Measurements from ENCODE around the gene GRAP2.
A peak's percentile ranks its signal among the peaks of the same experiment; 100 is the strongest.
"Not testable (repeated sequence)": the region's sequence is repeated elsewhere in the genome, so short reads cannot be mapped to it uniquely, and the experiment has no call there.

The GRAP2 gene

DNA sequence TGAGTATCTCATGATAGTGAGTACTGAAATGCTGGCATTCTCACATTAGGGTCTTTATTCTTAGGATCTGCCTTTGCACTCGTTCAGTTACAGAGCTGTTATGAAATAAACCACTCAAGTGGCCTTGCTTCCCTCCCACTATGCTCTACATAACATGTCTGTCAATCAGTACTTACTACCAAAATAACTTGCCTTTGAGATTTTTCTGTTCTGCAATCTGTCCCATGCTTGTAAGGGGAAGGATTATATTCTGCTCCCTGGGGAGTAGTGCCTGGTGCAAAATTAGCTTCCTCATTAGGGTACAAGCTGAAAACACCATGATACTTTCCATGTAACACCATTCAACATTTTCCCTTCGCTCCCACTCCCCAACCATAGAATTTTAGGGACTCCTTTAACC lies 1.9 kb upstream of the GRAP2 start:
- DNase-seq = peak; percentile 82 to 93

DNA sequence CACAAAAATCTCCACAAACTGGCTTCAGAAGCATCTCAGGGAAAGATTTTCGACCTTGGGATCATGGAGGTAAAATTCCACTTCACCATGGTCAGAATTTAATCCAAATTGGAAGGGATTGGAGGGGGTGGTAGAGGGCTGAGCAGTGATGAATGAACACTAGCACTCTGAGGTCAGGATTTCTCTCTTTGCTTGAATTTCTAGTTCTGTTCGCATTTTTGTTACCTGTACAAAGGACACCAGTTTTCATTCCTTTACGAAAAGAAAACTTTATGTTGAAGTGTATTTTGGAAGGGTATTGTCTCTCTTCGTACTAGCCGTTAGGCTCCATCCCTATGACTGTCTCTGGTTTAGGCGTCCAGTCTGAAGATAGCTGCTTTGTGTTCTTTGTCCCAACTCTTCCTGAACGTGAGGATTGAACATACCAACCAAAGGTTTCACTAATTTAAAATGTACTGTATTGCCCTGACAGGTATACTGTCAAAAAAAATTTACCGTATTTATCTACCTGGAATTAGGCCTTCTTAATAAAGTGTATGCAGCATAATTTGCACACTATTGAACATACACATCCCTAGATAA lies 772 bp downstream of the GRAP2 start:
- DNase-seq = no peak

DNA sequence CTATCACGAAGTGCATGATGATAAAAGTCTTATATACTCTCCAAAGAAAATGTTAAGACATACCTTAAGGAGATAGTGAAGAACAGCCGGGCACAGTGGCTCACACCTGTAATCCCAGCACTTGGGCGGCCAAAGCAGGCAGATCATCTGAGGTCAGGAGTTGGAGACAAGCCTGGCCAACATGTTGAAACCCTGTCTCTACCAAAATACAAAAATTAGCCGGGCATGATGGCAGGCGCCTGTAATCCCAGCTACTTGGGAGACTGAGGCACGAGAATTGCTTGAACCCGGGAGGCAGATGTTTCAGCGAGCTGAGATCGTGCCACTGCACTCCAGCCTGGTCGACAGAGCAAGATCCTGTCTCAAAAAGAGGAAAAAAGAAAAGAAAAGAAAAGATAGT lies 3.1 kb downstream of the GRAP2 start:
- not testable (repeated sequence) for DNase-seq

DNA sequence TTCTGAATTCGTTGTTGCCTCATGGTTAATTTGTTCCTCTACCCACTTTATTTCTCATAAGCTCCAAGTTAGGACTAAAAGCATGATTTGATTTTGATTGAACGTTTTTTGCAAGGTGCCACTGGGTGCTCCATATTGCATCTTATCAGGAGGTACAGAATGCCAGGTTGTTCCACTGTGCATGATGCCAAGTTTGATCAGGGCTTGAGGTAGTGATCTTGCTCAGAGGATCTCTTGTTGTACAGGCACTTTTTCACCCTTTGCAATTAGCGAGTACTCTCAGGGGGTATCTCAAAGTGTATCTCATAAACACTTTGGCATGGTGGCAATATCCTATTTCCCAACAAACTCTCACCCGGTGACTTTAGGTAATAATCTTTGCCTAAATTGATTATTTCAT lies 4.0 kb downstream of the GRAP2 start:
- no peak for DNase-seq

DNA sequence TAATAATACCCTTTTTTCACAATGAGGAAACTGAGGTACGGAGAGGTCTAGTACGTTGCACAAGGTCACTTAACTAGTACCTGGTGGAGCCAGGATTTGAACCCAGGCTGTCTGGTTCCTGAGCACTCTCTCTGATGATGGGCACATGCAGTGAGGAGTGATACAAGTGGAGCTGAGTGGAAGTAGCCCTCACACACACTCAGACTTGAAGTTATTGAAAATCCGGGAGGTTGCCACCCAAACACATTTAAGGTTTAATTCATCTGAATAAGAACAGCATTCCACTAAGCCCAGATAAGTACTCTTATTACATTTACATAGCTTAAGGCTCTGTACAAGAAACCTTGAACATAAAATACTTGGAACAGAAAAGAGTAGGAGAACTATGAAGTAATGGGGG lies 4.8 kb downstream of the GRAP2 start:
- no peak for DNase-seq

DNA sequence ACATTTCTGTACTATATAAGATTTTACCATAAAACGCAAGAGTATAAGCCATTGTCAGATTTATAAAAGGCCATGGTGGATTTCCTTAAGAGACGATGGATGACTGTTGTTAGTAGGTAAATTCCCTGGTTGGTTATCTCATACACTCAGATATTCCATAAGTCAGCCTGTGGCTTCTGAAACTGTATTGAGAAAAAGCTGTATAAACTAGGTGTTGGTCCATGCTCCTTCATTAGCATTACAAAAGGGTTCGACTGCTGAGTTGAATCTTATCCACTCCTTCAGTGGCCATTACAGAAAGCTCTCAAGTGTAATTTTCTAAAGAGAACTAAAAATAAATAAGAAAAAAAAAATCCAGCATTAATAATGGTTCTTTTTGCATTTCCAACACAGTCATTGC lies 5.3 kb downstream of the GRAP2 start:
- no peak for DNase-seq

DNA sequence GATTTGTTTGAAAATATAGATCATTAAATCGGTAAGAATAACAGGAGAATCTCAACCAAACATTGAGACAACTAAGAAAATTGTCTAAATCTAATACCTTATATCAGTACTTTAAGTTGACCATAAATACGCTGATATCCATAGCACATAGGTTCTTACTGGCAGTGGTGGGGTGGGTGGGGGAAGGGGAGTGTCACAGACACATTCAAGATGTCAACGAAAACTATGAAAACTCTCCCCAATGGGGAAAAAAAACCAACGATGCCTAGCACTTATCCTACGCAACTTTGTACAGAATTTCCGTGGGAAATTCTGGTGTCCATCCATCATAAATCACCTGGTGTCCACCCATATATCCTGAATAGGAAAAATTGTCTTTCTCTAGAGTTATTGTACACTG lies 6.2 kb downstream of the GRAP2 start:
- DNase-seq = no peak

DNA sequence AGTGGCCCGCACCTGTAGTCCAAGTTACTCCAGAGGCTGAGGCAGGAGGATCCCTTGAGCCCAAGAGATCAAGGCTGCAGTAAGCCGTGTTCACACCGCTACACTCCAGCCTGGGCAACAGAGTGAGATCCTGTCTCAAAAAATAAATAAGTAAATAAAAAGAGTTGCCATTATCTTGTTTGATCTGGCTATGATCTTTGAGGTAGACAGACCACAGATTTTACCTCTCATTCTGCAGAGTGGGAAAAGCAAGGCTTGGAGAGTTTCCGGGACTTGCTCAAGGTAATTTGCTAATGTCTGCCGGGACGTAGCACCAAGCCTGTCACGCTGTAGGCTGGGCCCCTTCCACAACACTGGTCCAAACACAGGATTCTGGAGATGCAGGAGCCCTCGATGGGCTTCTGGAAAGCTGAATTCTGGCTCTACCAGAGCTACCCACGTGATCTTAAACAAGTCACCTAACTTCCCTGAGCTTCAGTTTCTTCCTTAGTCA lies 6.8 kb downstream of the GRAP2 start:
- DNase-seq = no peak

DNA sequence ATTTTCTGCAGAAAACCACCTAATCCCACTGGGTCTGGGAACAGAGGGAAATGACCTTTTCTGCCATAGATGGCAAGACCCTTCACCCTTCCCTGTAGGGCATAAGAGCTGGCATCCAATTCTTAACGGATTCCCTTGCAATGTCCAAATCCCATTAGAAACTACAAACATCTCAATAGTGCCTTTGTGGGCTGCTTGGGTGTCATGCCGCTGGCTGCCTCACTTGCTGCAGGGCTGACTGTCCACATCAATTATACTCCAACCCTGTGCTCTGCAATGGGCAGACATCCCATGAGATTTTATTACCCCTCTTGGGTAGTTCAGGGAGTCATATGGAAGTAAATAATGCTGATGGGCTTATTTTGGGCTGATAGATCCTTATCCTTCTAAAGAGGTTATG lies 7.3 kb downstream of the GRAP2 start:
- no peak for DNase-seq

DNA sequence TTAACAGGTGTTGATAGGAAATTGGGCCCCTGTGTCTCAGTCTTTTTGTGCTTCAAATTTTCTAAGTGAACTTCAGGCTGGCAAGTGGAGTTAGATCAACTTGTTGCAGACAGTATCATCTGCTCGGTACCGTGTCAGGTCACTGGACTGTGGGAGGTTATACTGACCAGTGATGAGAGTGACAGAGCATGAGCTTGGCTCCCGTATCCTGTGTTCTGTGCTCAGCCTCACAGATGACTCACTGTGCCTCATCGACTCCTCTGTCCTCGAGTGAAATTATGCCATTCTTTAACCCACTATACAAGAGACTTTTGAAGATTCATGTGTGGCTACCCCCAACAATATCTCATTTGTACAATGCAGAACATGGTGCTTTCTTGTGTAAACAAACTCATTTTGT lies 7.9 kb downstream of the GRAP2 start:
- no peak for DNase-seq

DNA sequence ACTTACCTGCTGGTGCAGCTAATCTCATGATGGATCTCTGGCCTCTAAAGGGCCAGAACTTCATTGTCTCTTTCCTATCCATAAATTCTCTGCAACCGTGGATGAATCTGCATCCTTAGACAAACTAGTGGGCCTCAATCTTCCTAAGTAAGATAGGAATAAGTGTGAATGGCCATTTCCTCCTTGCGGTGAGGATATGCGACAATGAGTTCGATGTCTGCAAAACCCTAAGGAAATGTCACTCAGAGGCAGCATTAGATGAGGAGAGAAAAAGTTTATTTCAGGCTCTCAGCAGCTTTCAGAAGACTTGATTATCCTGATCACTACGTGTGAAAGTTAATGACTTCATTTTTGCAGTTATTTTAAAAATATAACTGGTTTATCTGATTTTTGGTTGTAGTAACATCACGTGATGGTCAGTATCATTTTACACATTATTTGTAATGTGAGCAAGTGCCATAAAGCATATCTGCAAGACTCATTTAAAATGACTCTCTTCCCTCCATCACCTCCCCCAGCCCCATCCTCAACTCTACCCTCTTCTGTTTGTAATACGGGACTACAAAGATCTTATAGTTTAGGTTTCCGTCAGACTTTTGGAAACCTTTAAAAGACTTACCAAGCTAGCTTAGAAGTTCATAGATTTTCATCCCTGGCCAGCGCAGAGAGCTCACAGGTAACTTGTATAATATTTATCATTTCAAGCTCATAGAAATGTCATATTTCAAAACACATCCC lies 10.2 kb downstream of the GRAP2 start:
- DNase-seq = no peak

DNA sequence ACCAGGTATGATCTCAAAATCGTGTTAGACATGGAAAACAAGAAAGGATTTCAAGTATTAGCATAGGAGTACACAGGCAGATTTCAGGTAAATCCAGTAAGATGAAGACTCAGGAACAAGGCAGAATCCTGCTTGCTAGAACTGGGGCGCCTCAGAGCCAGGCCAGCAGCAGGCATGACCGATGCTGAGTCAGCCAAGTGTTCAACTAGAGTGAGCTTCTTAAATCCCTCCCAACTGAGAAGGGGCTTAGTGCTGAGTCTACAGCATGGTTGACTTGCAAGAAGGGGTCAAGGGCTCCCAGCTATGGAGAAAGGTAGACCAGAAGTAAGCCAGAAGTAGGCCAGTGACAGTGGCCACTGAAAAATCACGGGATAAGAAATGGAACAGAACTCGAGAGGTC lies 12.4 kb downstream of the GRAP2 start:
- no peak for DNase-seq

DNA sequence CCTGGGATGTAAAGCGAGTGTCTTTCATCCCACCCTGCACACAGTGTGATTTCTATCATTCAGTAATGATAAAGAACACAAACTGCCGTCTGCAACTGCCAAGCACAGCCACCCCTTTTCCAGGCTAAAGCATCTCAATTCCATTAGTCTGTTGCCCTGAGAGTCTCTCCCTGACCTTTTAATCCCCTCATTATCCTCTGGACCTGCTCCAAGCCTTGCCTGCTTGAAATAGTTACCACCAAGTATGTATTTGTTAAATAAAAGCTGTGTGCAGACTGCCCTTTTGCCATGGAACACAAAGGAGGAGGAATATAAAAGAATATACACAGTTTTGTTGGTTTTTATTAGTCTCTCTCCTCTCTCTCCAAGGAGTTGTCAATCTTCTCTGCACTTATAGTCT lies 13.0 kb downstream of the GRAP2 start:
- peak in 1 of 2 experiments; percentile 45 for DNase-seq

DNA sequence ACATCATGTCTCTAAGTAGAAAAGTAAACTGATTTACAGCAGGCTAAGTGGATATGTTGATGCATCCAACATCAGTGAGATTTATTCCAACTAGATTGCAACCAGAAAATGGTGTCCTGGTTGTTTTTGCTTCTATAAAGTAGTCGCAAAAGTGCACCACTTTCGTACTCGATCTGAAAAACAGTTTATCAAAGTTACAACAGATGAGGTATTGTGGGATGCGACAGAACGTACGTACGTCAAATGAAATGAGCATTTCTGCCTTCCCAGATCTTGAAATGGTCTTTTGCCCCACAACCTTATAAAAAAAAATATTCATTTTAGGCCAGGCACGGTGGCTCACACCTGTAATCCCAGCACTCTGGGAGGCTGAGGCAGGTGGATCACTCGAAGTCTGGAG lies 13.7 kb downstream of the GRAP2 start:
- DNase-seq = no peak

DNA sequence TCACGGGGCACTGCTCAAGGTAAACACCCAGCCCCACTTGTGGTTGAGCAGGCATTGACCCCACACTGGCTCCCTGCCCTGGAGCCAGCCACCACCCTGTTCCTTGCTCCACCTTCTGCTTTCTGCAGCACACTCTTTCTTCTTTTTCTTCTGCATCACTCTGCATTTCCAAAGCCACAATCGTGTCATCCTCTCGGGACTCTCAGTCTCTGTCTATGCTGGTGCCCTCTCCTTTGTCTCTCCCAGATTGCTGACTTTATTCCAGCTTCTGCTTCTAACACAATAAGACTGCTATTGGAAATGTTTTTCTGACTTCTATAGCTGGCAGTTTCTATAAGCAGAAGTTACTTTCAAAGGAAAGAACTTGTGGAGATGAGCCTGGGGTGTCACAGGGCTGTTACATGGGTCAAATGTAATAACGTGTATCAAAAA lies 14.4 kb downstream of the GRAP2 start:
- DNase-seq = no peak

DNA sequence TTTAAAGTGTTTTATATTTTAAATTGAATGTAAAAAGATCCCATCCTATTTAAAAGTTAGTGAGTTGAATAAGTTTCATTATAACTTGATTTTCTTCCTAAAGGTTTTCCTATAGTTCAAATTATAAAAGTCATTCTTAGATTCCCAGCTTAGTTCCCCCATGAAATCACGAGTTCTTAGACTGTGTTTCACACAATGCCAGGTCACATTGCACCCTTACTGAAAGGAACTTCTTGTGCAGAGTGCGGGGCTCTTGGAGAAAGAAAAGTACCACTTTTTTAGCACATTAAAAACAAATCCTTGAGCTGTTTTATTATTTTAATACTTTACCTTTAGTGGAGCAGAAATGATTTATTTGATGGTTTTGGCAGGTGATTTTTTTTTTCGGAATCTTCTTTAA lies 15.6 kb downstream of the GRAP2 start:
- DNase-seq = no peak

DNA sequence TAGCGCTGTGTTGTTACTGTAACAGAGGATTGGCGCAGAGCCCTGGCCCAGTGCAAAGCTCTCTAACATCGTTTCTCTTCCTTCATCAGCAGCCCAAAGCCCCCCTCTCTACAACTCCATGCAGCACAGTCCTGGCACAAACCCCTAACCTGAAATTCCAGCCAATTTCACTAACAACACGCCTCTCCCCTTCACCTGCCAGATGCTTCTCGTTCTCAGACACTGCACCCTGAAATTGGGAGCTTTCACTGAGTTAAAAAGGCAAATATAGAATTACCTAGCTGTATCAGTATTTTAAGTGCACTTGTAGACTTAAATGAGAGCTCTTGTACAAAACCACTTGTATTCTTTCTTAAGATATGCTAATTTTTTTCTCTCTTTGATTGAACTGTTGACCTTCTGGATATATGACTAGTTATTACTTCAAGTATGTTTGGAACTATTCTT lies 16.3 kb downstream of the GRAP2 start:
- DNase-seq = peak in 1 of 2 experiments; percentile 35

DNA sequence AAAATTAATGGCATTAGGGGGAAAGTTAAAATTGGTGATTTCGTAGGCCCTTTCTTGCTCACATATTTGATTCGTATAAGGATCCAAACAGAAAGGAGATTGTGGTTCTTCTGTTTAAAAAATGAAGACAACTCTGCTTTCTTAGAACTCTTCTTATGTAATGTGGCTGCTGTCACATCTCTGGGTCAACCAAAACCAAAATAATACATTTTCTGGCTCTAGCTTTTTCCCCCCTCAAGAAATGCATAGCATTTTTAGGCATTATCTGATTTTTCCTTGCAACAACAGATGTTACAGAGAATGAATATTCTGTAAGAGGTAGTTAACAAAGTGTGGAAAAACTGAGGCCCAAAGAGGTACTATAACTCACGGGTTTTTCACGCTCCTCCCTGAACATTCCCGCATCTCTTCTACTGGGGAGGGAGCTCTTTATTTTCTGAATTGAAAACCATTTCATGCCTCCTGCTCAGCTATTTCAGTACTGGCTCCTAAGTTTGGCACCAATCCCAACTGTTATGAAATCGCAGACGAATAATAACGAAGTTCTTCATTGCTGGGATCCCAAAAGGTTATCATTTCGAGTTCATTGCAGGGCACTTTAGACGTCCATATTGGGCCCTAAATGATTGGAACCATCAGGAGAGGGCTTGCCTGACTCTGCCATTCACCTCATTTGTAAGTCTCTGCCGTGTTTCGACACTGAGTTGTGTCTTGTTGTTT lies 17.1 kb downstream of the GRAP2 start:
- no peak for DNase-seq

DNA sequence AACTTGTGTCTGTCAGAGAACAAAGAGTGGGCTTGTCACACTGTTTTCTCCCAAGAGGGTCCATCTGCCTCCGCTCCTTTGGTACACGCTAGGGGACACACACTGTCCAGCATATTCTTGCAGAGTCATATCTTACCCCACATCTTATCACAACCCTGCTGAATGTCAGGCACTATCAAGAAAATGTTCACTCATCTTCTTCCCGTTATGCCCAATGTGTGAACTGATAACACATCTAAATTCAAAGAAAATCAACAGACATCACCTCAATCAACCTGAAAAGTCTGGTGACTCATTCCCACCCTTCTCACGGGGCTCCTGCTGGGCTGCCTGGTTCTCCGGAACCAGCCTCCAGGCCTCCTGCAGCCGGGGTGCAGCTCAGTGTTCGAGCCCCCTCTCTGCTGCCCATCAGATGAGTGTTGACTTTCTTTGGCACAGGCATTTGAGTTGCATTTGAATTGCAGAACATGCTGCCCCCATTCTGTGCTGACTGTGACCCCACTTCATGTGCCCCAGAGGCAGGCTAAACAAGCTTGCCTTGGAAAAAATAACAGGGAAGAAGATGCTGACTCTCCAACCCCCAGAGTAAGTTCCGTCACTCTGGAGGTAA lies 19.4 kb downstream of the GRAP2 start:
- DNase-seq = no peak

DNA sequence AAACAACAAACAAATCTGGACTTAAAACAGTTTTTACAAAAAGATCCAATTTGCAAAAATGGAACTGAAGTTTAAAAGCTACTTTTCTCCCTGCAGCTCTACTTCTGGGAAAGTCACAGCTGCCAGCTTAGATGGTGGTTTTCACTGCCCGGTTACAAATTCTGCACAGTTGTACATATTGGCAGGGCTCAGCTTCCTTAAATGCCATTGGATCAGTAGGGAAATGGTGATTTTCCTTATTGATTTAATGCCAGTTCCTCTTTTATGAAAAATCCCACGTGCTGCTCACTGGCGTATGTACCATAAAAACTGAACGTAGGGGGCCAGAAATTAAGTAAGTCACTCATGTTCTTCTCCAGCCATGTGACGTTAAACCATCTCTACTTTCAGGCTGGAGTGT lies 22.8 kb downstream of the GRAP2 start:
- DNase-seq = no peak

DNA sequence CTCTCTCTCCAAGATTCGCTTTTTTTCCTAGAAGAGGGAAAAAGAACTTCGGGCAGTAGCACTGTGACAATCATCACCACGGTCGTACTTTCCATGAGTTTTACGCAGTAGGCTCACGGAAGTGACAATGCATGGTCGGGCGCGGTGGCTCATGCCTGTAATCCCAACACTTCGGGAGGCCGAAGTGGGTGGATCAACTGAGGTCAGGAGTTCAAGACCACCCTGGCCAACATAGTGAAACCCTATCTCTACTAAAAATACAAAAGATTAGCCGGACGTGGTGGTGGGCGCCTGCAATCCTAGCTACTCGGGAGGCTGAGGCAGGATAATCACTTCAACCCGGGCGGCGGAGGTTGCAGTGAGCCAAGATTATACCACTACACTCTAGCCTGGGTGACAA lies 23.4 kb downstream of the GRAP2 start:
- DNase-seq = no peak

DNA sequence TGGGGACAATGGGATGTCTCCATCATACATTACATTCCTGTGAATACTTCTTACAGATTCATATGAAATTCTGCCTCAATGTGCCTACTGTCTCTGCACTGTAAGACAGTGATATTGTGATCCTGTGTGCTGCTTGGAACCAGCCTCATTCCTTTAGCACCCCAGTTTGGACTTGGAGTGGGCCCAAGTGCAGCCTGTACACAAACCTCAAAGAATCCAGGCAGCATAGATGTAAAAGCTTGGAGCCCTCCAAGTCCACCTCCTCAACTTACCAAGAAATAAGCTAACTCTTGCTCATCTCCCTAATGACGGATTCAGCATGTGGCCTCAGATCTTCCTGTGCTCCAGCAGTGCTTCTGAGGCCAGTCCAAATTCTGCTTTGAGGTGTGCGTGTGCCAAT lies 24.4 kb downstream of the GRAP2 start:
- DNase-seq = no peak

DNA sequence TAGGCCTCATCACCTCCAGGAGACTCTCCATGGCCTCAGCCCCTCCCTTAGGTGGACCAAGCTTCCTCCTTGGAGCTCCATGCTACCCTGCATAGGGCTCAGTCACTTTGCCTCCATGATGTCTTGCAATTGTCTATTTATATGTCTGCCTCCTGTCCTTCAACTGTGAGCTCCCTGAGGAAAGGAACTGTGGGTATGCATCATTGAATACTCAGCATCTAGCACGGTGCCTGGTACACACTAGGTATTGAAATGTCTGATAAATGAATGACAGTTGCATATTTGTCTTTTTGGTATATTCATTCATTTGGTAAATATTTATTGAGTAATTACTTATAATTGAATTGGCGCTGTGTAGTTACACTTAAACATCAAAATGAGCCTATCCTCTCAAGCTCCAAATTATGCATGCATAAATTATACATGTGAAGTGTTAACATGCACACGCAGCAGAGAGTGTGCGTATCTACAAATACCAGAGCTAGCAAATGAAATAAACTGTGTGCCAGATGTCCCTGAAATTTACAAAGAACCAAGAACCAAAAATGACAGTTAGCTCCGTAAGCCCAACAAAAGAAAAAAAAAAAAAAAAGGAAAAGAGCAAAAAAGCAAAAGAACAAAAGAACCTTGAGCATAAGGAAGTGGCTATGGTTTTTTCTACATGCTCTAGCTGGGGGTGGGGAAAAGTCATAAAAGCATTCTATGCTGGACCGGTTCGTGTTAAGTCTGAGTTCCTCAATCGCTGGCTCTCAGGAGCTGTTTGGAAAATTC lies 25.2 kb downstream of the GRAP2 start:
- no peak for DNase-seq
